Cardiac fibroblast (primary cell): ENCODE results near the gene CLIC5.

Source experiments
- DNase-seq, 2 donors: peaks; one replicate each; pipeline versions ENCODE4 v3.0.0 to v3.0.0-alpha.2; 2010; ENCODE audit warnings: low read depth in 2 of 2
- H3K4me3 ChIP-seq, 2 donors: replicated peaks in 1 of 2; 1 replicate in 1 of 2; 2 replicates in 1 of 2; pipeline ENCODE4 v1.5.1; 2011; ENCODE audit warnings: low read depth in 2 of 2, low read length in 2 of 2, mild to moderate bottlenecking in 2 of 2, moderate library complexity in 1 of 2
- CTCF ChIP-seq: IDR thresholded peaks from one replicate; pipeline ENCODE4 v1.5.1; 2011; ENCODE audit warnings: low read depth, mild to moderate bottlenecking, low read length, inconsistent platforms

CLIC5 gene

GRCh38 chr6:45933855-45934254, 81.8 kb downstream of the CLIC5 start:
- TF ChIP-seq CTCF = no peak
- DNase-seq = no peak
- H3K4me3 ChIP-seq = no peak overlapping the region

- no peak overlapping the region for H3K4me3 ChIP-seq
- no peak for DNase-seq
- no peak for TF ChIP-seq CTCF
Observed at GRCh38 chr6:45931232-45931631, 84.4 kb downstream of the CLIC5 start.

- TF ChIP-seq CTCF = peak; percentile 96
- H3K4me3 ChIP-seq = no peak overlapping the region
- peak; percentile 74 to 75 for DNase-seq
Observed at GRCh38 chr6:45930420-45931040, 85.1 kb downstream of the CLIC5 start.

- no peak overlapping the region for H3K4me3 ChIP-seq
- no peak for TF ChIP-seq CTCF
- DNase-seq = no peak
Observed at GRCh38 chr6:45929421-45930361, 86.0 kb downstream of the CLIC5 start.

GRCh38 chr6:45928721-45929305, 86.8 kb downstream of the CLIC5 start:
- no peak overlapping the region for H3K4me3 ChIP-seq
- no peak for DNase-seq
- no peak for TF ChIP-seq CTCF

GRCh38 chr6:45927421-45928320, 88.0 kb downstream of the CLIC5 start:
- DNase-seq = no peak
- TF ChIP-seq CTCF = no peak
- H3K4me3 ChIP-seq = no peak overlapping the region
